Lower lobe of right lung (tissue), 2 donors: Measurements from ENCODE around the gene PPP1R11. TPM values are rescaled to one million over a fixed set of nuclear protein-coding genes. Genes with fewer than 3 reads are reported as not detected.

Experiments
- ATAC-seq, 2 donors: fragments of 200-7000 bp; cut with Tn5 transposase; one replicate each; pipeline ENCODE4 v1.9.1; 2020 to 2022; ENCODE audit warnings: mild to moderate bottlenecking in 2 of 2, moderate library complexity in 2 of 2
- DNase-seq: peaks from one replicate; pipeline ENCODE4 v3.0.0-alpha.2; 2020
- H3K27ac ChIP-seq: fragments of 200-600 bp; one replicate; pipeline ENCODE4 v1.8.0; 2022
- H3K27me3 ChIP-seq: fragments of 200-600 bp; one replicate; pipeline ENCODE4 v1.8.0; 2022; ENCODE audit warnings: low read depth
- H3K36me3 ChIP-seq: fragments of 200-600 bp; one replicate; pipeline ENCODE4 v1.8.0; 2022; ENCODE audit warnings: mild to moderate bottlenecking
- H3K4me1 ChIP-seq: fragments of 200-600 bp; one replicate; pipeline ENCODE4 v1.8.0; 2022
- H3K4me3 ChIP-seq: fragments of 200-600 bp; one replicate; pipeline ENCODE4 v1.8.0; 2022; ENCODE audit warnings: mild to moderate bottlenecking
- H3K9me3 ChIP-seq: fragments of 200-600 bp; one replicate; pipeline ENCODE4 v1.8.0; 2022
- intact Hi-C: fragments of 100-400 bp; cut with DNase I; formaldehyde crosslinking; loops from one replicate; pipeline ENCODE4 v1.11.0; 2022
- total RNA-seq: library from RNA; stranded (reverse); fragmentation: NEBNext Ultra II Directional; extraction: Animal tissue kit (Norgen Biotek cat#: 25700); gene quantifications from one replicate; pipeline ENCODE4 v1.2.1, GENCODE V29; 2021
- TF ChIP-seq, protein P1 (sequence below): fragments of 200-600 bp; IDR thresholded peaks from one replicate; pipeline ENCODE4 v1.8.0; 2022; ENCODE audit warnings: antibody characterized with exemption, mild to moderate bottlenecking
- donor health status: DM: no; HTN: yes; CAD: no; lungs with severe emphysema.

Gene PPP1R11
- total RNA-seq, 1 donor from 2014 or later = 65.7 TPM

DNA sequence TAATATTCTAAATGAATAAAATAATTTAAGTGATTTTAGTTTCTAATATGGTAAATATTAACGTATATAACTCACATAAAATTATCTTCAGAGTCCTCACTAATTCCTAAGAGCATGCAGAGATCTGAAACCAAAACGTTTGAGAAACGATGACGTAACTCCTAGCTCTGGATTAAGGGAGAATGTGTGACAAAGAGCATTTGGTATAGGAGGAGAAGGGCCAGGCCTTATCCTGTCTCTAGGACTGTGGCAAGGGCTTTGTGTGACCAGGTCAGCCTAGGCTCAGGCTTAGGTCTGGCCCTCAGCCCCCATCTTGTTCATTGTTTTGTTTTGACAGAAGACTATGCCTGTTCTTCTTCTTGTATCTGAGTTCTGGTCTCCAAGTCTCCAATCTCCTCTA, 25.2 kb upstream of the PPP1R11 start:
- Histone ChIP-seq H3K4me3 (no peak overlapping the region), H3K27ac (no peak overlapping the region), H3K36me3 (no peaks in the 10 kb centered on the region), H3K27me3 (no peaks in the 10 kb centered on the region), H3K9me3 (no peaks in the 10 kb centered on the region), H3K4me1 (no peaks in the 10 kb centered on the region)
- TF ChIP-seq, protein P1, sequence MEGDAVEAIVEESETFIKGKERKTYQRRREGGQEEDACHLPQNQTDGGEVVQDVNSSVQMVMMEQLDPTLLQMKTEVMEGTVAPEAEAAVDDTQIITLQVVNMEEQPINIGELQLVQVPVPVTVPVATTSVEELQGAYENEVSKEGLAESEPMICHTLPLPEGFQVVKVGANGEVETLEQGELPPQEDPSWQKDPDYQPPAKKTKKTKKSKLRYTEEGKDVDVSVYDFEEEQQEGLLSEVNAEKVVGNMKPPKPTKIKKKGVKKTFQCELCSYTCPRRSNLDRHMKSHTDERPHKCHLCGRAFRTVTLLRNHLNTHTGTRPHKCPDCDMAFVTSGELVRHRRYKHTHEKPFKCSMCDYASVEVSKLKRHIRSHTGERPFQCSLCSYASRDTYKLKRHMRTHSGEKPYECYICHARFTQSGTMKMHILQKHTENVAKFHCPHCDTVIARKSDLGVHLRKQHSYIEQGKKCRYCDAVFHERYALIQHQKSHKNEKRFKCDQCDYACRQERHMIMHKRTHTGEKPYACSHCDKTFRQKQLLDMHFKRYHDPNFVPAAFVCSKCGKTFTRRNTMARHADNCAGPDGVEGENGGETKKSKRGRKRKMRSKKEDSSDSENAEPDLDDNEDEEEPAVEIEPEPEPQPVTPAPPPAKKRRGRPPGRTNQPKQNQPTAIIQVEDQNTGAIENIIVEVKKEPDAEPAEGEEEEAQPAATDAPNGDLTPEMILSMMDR = no peak
- peak; percentile 47 to 70 for ATAC-seq
- no peak for DNase-seq
- intact Hi-C loops = no loop called here

DNA sequence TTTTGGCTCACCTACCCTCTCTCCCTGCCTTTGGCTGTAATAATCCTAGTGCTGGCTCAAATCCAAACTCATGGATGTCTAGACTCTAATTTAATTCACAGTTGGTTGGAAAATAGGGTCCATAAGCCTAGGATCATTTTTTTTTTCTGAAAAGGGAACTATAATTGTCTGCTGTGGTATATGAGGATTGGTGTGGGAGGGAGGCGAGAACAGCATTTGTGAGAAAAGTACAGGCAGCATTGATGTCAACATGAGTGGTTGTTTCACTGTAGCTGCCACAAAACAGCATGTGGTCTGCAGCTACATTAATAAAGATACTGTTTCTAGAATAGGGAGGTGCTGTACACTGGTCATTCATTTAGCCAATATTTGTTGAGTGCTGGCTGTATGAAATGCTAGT, 24.5 kb upstream of the PPP1R11 start:
- peak; percentile 53 to 64 for ATAC-seq
- H3K4me1 ChIP-seq = no peaks in the 10 kb centered on the region
- no peak overlapping the region for H3K4me3 ChIP-seq
- TF ChIP-seq, protein P1 = no peak
- no peaks in the 10 kb centered on the region for H3K9me3 ChIP-seq
- intact Hi-C loops = no loop called here
- no peaks in the 10 kb centered on the region for H3K36me3 ChIP-seq
- DNase-seq = no peak
- H3K27ac ChIP-seq = no peak overlapping the region
- no peaks in the 10 kb centered on the region for H3K27me3 ChIP-seq

DNA sequence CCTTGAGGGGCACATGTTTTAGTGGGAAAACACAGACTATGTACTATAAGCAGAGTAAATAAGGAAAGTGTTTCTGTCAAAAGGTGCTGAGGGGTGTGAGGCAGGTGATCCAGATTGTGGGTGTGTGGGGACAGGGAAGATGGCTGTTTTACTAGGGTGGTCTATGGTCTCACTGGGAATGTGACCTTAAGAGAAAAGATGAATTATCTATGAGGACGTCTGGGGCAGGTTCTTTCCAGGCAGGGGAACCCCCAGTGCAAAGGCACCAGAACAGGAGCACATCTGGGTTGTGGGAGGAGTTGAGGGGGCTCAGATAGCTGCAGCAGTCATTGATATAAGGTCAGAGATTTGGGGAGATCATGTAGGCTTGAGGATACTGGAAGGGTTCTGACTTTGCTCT, 24.1 kb upstream of the PPP1R11 start:
- no peaks in the 10 kb centered on the region for H3K4me1 ChIP-seq
- H3K27me3 ChIP-seq = no peaks in the 10 kb centered on the region
- TF ChIP-seq, protein P1 = no peak
- ATAC-seq = no peak
- intact Hi-C loops = no loop called here
- no peaks in the 10 kb centered on the region for H3K9me3 ChIP-seq
- no peak overlapping the region for H3K4me3 ChIP-seq
- H3K36me3 ChIP-seq = no peaks in the 10 kb centered on the region
- H3K27ac ChIP-seq = no peak overlapping the region
- DNase-seq = no peak

DNA sequence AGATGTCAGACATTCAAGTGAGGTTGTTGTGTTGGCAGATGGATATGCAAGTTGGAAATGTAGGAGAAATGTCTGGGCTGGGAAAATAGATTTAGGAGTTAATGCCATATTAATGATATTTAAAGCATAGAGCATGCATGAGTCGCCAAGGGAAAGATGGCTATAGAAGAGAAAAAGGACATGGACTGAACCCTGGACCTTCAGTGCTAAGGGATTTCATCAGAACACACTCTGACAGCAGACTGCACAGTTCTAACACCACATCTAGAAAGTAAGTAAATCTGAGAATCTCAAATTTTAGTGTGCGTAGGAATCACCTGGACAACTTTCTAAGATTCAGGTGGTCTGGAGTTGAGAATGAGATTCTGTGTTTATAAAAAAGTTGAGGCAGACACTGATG, 23.3 kb upstream of the PPP1R11 start:
- Histone ChIP-seq H3K4me1 (no peaks in the 10 kb centered on the region), H3K4me3 (no peak overlapping the region), H3K27ac (no peak overlapping the region), H3K27me3 (no peaks in the 10 kb centered on the region), H3K36me3 (no peaks in the 10 kb centered on the region), H3K9me3 (no peaks in the 10 kb centered on the region)
- intact Hi-C loops = no loop called here
- ATAC-seq (no peak), DNase-seq (no peak)
- TF ChIP-seq, protein P1 = no peak

DNA sequence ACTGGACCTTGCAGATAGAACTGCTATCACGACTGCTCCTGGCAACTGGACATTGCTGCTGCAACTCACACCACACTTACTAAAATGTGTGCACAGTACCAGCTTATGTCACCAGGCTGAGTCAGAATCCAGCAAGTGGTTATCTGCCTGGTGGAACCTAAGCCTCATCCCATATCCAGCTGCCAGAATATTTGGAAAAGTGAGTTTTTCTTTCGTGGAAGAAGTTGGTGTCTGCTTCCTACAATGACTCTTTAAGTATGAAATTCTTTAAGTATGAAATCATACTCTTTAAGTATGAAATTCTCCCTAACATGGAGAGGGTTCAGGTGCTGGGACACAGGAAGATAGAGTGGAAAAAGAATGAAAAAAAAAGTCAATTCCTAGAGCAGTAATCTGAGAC, 22.4 kb upstream of the PPP1R11 start:
- H3K9me3 ChIP-seq = no peaks in the 10 kb centered on the region
- no peaks in the 10 kb centered on the region for H3K4me1 ChIP-seq
- H3K27ac ChIP-seq = no peak overlapping the region
- no peaks in the 10 kb centered on the region for H3K36me3 ChIP-seq
- TF ChIP-seq, protein P1 = no peak
- H3K4me3 ChIP-seq = no peak overlapping the region
- DNase-seq (no peak), ATAC-seq (peak in 1 of 2 donors; percentile 24)
- intact Hi-C loops = no loop called here
- no peaks in the 10 kb centered on the region for H3K27me3 ChIP-seq

DNA sequence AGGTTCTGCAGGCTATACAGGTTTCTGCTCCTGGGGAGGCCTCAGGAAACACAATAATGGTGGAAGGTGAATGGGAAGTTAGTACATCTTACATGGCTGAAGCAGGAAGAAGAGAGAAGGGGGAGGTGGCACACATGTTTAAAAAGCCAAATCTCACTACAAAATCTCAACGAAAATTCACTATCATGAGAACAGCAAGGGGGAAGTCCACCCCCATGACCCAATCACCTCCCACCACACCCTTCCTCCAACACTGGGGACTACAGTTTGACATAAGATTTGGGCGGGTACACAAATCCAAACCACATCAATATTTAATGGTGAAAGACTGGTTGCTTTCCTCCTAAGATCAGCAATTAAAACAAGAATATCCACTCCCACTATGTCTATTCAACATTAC, 19.8 kb upstream of the PPP1R11 start:
- H3K36me3 ChIP-seq = no peaks in the 10 kb centered on the region
- no peak overlapping the region for H3K27ac ChIP-seq
- TF ChIP-seq, protein P1 = no peak
- no peaks in the 10 kb centered on the region for H3K27me3 ChIP-seq
- no peak for ATAC-seq
- intact Hi-C loops = no loop called here
- no peaks in the 10 kb centered on the region for H3K9me3 ChIP-seq
- no peaks in the 10 kb centered on the region for H3K4me1 ChIP-seq
- H3K4me3 ChIP-seq = no peak overlapping the region
- DNase-seq = no peak
